HepG2 (cell line): ENCODE measurements around the gene CEACAM4. TPM values are rescaled to one million over a fixed set of nuclear protein-coding genes. Genes with fewer than 3 reads are reported as not detected.

Experiments used
- ATAC-seq: fragments of 200-7000 bp; cut with Tn5 transposase; 3 replicates; pipeline ENCODE4 v1.9.1; 2020; ENCODE audit warnings: mild to moderate bottlenecking, moderate library complexity
- BruUV-seq: library from RNA; stranded (reverse); fragments of 400-500 nt; replicated peaks from 2 replicates; lab custom pipeline; 2021; lab: Mats Ljungman, UMichigan
- CTCF ChIA-PET: fragments of 300-600 bp; formaldehyde crosslinking; extraction: SDS; loops from one replicate; lab custom pipeline; 2021; ENCODE audit warnings: low total read pairs, inconsistent platforms, low intra/inter-chr PET ratio; lab: Yijun Ruan, JAX
- POLR2A ChIA-PET: fragments of 350-600 bp; sonication (Branson Sonifier 250); formaldehyde crosslinking; loops from one replicate; lab custom pipeline; 2020; ENCODE audit warnings: antibody characterized with exemption, inconsistent platforms; lab: Yijun Ruan, JAX
- DNase-seq: peaks from one replicate; pipeline ENCODE4 v3.0.0-alpha.2; 2015; ENCODE audit warnings: low spot score
- FAIRE-seq: peaks from 3 replicates; lab custom pipeline; 2011; peaks lifted over from hg19 to GRCh38; lab: Jason Lieb, UNC
- H2AFZ ChIP-seq: one replicate; pipeline ENCODE4 v1.6.1; 2011; ENCODE audit warnings: low read length, inconsistent platforms
- H3K27ac ChIP-seq: fragments of 300-600 bp; 3 replicates; pipeline ENCODE4 v1.8.0; 2011; ENCODE audit warnings: mixed run types, mild to moderate bottlenecking, mixed read lengths, low read length, inconsistent platforms; ENCODE audit not compliant: insufficient read depth; ENCODE audit errors: extremely low read length
- H3K27me3 ChIP-seq, 2 experiments: fragments of 200-600 bp in 1 of 2; 2 replicates in 1 of 2; 3 replicates in 1 of 2; pipeline versions ENCODE4 v1.6.0 to v1.8.0; 2011; ENCODE audit warnings: low read length in 2 of 2, mild to moderate bottlenecking in 2 of 2, moderate library complexity in 2 of 2, inconsistent platforms in 1 of 2; ENCODE audit not compliant: insufficient read depth in 2 of 2, control insufficient read depth in 1 of 2
- H3K36me3 ChIP-seq, 2 experiments: fragments of 200-600 bp in 1 of 2; replicated peaks in 1 of 2; 2 replicates in 1 of 2; 3 replicates in 1 of 2; pipeline versions ENCODE4 v1.5.1 to v1.8.0; 2011; ENCODE audit warnings: low read length in 2 of 2, inconsistent platforms in 1 of 2; ENCODE audit not compliant: insufficient read depth in 2 of 2, control insufficient read depth in 1 of 2
- H3K4me1 ChIP-seq: 2 replicates; pipeline ENCODE4 v1.5.1; 2012; ENCODE audit warnings: low read length, inconsistent platforms; ENCODE audit not compliant: insufficient read depth
- H3K4me2 ChIP-seq: 2 replicates; pipeline ENCODE4 v1.6.0; 2011; ENCODE audit warnings: low read depth, low read length, inconsistent platforms
- H3K4me3 ChIP-seq, 3 experiments: fragments of 200-600 bp in 1 of 3; sonication (generic), shearing (Covaris generic) in 1 of 3; replicated peaks in 1 of 3; 2 replicates each; pipeline ENCODE4 v1.5.1; 2011 to 2016; ENCODE audit warnings: low read length in 3 of 3, inconsistent platforms in 2 of 3, low read depth in 2 of 3, mild to moderate bottlenecking in 2 of 3, control low read depth in 1 of 3, mixed read lengths in 1 of 3; ENCODE audit not compliant: insufficient read depth in 1 of 3
- H3K79me2 ChIP-seq: one replicate; pipeline ENCODE4 v1.6.1; 2011; ENCODE audit warnings: low read length, inconsistent platforms; ENCODE audit not compliant: insufficient read depth
- H3K9ac ChIP-seq: 2 replicates; pipeline ENCODE4 v1.6.0; 2011; ENCODE audit warnings: mild to moderate bottlenecking, low read depth, low read length, inconsistent platforms; ENCODE audit not compliant: insufficient read depth
- H3K9me3 ChIP-seq: 2 replicates; pipeline ENCODE4 v1.5.1; 2012; ENCODE audit warnings: mild to moderate bottlenecking, low read length
- H4K20me1 ChIP-seq: 2 replicates; pipeline ENCODE4 v1.6.0; 2011; ENCODE audit warnings: inconsistent platforms, mild to moderate bottlenecking, low read length, moderate library complexity; ENCODE audit not compliant: insufficient read depth
- CBX5 ChIP-seq: sonication (generic); formaldehyde crosslinking; IDR thresholded peaks from 2 replicates; pipeline ENCODE4 v1.4.0; 2020; ENCODE audit warnings: missing genetic modification reagents, borderline replicate concordance
- EEA1 ChIP-seq: sonication (generic); formaldehyde crosslinking; IDR thresholded peaks from 2 replicates; pipeline ENCODE4 v1.5.1; 2020; ENCODE audit warnings: mild to moderate bottlenecking, missing genetic modification reagents, borderline replicate concordance
- HOXA9 ChIP-seq: sonication (generic); formaldehyde crosslinking; IDR thresholded peaks from 2 replicates; pipeline ENCODE4 v1.8.1; 2022; ENCODE audit warnings: missing genetic modification reagents, mild to moderate bottlenecking, moderate library complexity, borderline replicate concordance
- MYNN ChIP-seq: sonication (generic); formaldehyde crosslinking; IDR thresholded peaks from 2 replicates; pipeline ENCODE4 v1.4.0; 2020; ENCODE audit warnings: mild to moderate bottlenecking, low read depth, missing genetic modification reagents
- POGZ ChIP-seq: sonication (generic); formaldehyde crosslinking; IDR thresholded peaks from 2 replicates; pipeline ENCODE4 v1.4.0; 2020; ENCODE audit warnings: mild to moderate bottlenecking, missing genetic modification reagents
- RBM22 ChIP-seq: fragments of 200-400 bp; formaldehyde crosslinking; optimal IDR thresholded peaks from 2 replicates; pipeline ENCODE3; 2017; ENCODE audit warnings: mild to moderate bottlenecking, low read length, moderate library complexity
- SMARCC2 ChIP-seq: fragments of 450-650 bp; IDR thresholded peaks from 2 replicates; pipeline ENCODE4 v1.6.1; 2017; ENCODE audit warnings: antibody characterized with exemption, mild to moderate bottlenecking
- SP2 ChIP-seq: sonication (generic); formaldehyde crosslinking; IDR thresholded peaks from 2 replicates; pipeline ENCODE4 v1.5.1; 2020; ENCODE audit warnings: mild to moderate bottlenecking, missing genetic modification reagents
- STAT5B ChIP-seq: sonication (generic); formaldehyde crosslinking; IDR thresholded peaks from 2 replicates; pipeline ENCODE4 v1.4.0; 2020; ENCODE audit warnings: missing genetic modification reagents
- ZNF274 ChIP-seq: sonication (generic); formaldehyde crosslinking; IDR thresholded peaks from 2 replicates; pipeline ENCODE4 v1.5.1; 2020; ENCODE audit warnings: mild to moderate bottlenecking, missing genetic modification reagents
- ZNF354B ChIP-seq: sonication (generic); formaldehyde crosslinking; IDR thresholded peaks from 2 replicates; pipeline ENCODE4 v1.8.0; 2022; ENCODE audit warnings: mild to moderate bottlenecking, missing genetic modification reagents
- ZNF547 ChIP-seq: sonication (generic); formaldehyde crosslinking; IDR thresholded peaks from 2 replicates; pipeline ENCODE4 v1.5.1; 2020; ENCODE audit warnings: mild to moderate bottlenecking, missing genetic modification reagents
- ZNF556 ChIP-seq: sonication (generic); formaldehyde crosslinking; IDR thresholded peaks from 2 replicates; pipeline ENCODE4 v1.4.0; 2020; ENCODE audit warnings: mild to moderate bottlenecking, missing genetic modification reagents, borderline replicate concordance
- ZNF775 ChIP-seq: sonication (generic); formaldehyde crosslinking; IDR thresholded peaks from 2 replicates; pipeline ENCODE4 v1.4.0; 2020; ENCODE audit warnings: missing genetic modification reagents, mild to moderate bottlenecking, moderate library complexity, borderline replicate concordance
- WGBS: methylation state at CpG from one replicate; pipeline ENCODE4 v1.1.6; 2017; ENCODE audit warnings: low lambda C conversion rate; 5-methylcytosine and 5-hydroxymethylcytosine counted together
- in situ Hi-C: cut with HindIII; loops from 2 replicates; pipeline ENCODE4 v1.10.0; 2017; ENCODE audit warnings: low pct_unique_long_range_greater_than_20kb; ENCODE audit not compliant: extremely low pct_ligation_motif_present
- intact Hi-C: fragments of 100-400 bp; cut with micrococcal nuclease; formaldehyde crosslinking; loops from one replicate; pipeline ENCODE4 v1.10.0; 2022; ENCODE audit not compliant: unreplicated experiment
- polyA plus RNA-seq, 8 experiments: library from polyadenylated mRNA; depleted of rRNA in 3 of 8; stranded (reverse) in 7 of 8; unstranded in 1 of 8; fragments of >200 nt; fragmentation: Illumina TruSeq in 4 of 8; extraction: Trizol in 4 of 8; gene quantifications; 2 replicates each; pipeline versions ENCODE4 v1.2.1 to v1.2.3, GENCODE V29; 2011 to 2016; ENCODE audit warnings: low read depth in 4 of 8, missing spikeins in 1 of 8, mixed read lengths in 1 of 8; ENCODE audit not compliant: insufficient read depth in 1 of 8
- total RNA-seq, 5 experiments: library from RNA; depleted of rRNA; stranded (reverse); fragments of >200 nt; fragmentation: Illumina TruSeq; extraction: Trizol; gene quantifications; 2 replicates each; pipeline ENCODE4 v1.2.3, GENCODE V29; 2016; ENCODE audit warnings: low read depth in 1 of 5
- TF ChIP-seq, protein P1 (sequence below): sonication (generic); formaldehyde crosslinking; IDR thresholded peaks from 2 replicates; pipeline ENCODE4 v1.4.0; 2020; ENCODE audit warnings: missing genetic modification reagents, mild to moderate bottlenecking, borderline replicate concordance
- TF ChIP-seq, protein P2 (sequence below): sonication (generic); formaldehyde crosslinking; IDR thresholded peaks from 2 replicates; pipeline ENCODE4 v1.5.1; 2020; ENCODE audit warnings: mild to moderate bottlenecking, missing genetic modification reagents, borderline replicate concordance

The CEACAM4 gene
- total and polyA plus RNA-seq, 2 of the 13 experiments (the other 11 are each of a cell fraction or from before 2014, with no cell fraction given), result not detected

DNA sequence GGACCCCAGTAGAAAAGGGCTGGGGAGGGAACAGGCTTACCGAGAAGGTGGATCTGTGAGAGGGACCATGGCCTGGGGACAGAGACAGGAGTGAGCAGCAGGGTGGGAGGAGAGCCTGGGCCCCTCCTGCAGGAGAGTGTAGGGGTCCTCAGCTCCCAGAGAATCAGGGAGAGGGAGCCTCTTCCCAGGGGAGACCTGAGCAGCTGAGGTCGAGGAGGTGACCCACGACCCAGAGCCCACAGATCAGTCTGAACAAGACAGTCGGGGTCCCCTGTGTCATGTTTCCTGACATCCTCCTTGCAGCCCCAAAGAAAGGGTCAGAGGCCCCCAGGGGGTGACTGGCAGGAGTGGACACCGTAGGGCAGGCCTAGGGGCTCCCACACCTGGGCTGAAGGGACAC, 6.7 kb downstream of the CEACAM4 start (continued):
- TF ChIP-seq, protein P1, sequence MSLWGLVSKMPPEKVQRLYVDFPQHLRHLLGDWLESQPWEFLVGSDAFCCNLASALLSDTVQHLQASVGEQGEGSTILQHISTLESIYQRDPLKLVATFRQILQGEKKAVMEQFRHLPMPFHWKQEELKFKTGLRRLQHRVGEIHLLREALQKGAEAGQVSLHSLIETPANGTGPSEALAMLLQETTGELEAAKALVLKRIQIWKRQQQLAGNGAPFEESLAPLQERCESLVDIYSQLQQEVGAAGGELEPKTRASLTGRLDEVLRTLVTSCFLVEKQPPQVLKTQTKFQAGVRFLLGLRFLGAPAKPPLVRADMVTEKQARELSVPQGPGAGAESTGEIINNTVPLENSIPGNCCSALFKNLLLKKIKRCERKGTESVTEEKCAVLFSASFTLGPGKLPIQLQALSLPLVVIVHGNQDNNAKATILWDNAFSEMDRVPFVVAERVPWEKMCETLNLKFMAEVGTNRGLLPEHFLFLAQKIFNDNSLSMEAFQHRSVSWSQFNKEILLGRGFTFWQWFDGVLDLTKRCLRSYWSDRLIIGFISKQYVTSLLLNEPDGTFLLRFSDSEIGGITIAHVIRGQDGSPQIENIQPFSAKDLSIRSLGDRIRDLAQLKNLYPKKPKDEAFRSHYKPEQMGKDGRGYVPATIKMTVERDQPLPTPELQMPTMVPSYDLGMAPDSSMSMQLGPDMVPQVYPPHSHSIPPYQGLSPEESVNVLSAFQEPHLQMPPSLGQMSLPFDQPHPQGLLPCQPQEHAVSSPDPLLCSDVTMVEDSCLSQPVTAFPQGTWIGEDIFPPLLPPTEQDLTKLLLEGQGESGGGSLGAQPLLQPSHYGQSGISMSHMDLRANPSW (CRISPR knock-in tag), result no peak

DNA sequence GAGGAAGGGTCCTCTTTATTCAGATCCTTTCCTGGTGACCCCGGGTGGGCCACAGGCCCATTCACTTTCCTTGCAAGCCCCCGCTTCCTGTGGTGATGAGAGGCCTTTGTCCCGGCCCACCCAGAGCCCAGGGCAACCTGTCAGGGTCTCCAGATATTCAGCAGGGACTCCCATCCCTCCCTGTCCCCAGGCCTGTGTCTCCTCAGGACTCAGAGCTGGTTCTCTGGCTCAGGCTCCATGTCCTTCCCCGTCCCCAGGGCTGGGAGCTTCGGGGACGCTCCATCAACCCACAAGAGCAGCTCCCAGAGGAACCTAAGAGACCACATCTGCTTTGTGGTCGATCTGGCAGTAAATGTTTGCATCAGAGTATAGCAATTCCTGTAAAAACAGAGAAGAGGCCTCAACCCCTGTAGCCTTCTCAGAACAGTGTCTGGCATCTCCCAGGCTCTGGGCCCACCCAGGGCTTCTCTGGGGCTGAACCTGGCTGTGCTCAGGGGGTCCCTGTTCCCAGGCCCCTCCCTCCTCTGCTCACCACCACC, 7.8 kb downstream of the CEACAM4 start:
- Histone ChIP-seq H3K79me2 (no peaks in the 10 kb centered on the region), H3K27me3 (peaks cover 0 to 4% of the 10 kb centered on the region in 2 experiments; a peak in 1 of 5 replicates), H3K4me2 (no peak overlapping the region), H3K9ac (no peak overlapping the region), H3K27ac (no peak overlapping the region), H3K4me3 (no peak overlapping the region), H3K4me1 (no peaks in the 10 kb centered on the region), H2AFZ (no peak overlapping the region), H3K9me3 (no peaks in the 10 kb centered on the region), H4K20me1 (no peaks in the 10 kb centered on the region), H3K36me3 (no peaks in the 10 kb centered on the region)
- POLR2A ChIA-PET, result no interaction called here
- in situ Hi-C loops, result no loop called here
- ATAC-seq (no peak), DNase-seq (no peak), FAIRE-seq (no peak)
- intact Hi-C loops, result no loop called here
- no peak for TF ChIP-seq ZNF274 (CRISPR knock-in tag)
- no peak for TF ChIP-seq SP2 (CRISPR knock-in tag)
- no peak for TF ChIP-seq MYNN (CRISPR knock-in tag)
- TF ChIP-seq, protein P2, sequence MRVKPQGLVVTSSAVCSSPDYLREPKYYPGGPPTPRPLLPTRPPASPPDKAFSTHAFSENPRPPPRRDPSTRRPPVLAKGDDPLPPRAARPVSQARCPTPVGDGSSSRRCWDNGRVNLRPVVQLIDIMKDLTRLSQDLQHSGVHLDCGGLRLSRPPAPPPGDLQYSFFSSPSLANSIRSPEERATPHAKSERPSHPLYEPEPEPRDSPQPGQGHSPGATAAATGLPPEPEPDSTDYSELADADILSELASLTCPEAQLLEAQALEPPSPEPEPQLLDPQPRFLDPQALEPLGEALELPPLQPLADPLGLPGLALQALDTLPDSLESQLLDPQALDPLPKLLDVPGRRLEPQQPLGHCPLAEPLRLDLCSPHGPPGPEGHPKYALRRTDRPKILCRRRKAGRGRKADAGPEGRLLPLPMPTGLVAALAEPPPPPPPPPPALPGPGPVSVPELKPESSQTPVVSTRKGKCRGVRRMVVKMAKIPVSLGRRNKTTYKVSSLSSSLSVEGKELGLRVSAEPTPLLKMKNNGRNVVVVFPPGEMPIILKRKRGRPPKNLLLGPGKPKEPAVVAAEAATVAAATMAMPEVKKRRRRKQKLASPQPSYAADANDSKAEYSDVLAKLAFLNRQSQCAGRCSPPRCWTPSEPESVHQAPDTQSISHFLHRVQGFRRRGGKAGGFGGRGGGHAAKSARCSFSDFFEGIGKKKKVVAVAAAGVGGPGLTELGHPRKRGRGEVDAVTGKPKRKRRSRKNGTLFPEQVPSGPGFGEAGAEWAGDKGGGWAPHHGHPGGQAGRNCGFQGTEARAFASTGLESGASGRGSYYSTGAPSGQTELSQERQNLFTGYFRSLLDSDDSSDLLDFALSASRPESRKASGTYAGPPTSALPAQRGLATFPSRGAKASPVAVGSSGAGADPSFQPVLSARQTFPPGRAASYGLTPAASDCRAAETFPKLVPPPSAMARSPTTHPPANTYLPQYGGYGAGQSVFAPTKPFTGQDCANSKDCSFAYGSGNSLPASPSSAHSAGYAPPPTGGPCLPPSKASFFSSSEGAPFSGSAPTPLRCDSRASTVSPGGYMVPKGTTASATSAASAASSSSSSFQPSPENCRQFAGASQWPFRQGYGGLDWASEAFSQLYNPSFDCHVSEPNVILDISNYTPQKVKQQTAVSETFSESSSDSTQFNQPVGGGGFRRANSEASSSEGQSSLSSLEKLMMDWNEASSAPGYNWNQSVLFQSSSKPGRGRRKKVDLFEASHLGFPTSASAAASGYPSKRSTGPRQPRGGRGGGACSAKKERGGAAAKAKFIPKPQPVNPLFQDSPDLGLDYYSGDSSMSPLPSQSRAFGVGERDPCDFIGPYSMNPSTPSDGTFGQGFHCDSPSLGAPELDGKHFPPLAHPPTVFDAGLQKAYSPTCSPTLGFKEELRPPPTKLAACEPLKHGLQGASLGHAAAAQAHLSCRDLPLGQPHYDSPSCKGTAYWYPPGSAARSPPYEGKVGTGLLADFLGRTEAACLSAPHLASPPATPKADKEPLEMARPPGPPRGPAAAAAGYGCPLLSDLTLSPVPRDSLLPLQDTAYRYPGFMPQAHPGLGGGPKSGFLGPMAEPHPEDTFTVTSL, result no peak
- TF ChIP-seq ZNF547, result no peak
- TF ChIP-seq HOXA9, result no peak
- no peak for TF ChIP-seq CBX5 (CRISPR knock-in tag)
- no peak for TF ChIP-seq ZNF354B (CRISPR knock-in tag)
- TF ChIP-seq ZNF775 (CRISPR knock-in tag), result no peak
- no peak for TF ChIP-seq POGZ (CRISPR knock-in tag)
- no peak for TF ChIP-seq ZNF556 (CRISPR knock-in tag)
- no peak for TF ChIP-seq SMARCC2
- no peak for TF ChIP-seq RBM22
- no peak for TF ChIP-seq STAT5B (CRISPR knock-in tag)
- TF ChIP-seq EEA1 (CRISPR knock-in tag), result no peak
- WGBS, result 0% methylated on average over 4 of the region's 7 CpGs
- CTCF ChIA-PET, result no interaction called here
- BruUV-seq, result no TSS peak
